Panc1 (cell line): ENCODE data around the gene MYO1H. TPM values are rescaled to one million over a fixed set of nuclear protein-coding genes. Genes with fewer than 3 reads are reported as not detected.

Experiments used
- ATAC-seq: fragments of 200-7000 bp; cut with Tn5 transposase; 2 replicates; pipeline ENCODE4 v1.9.1; 2020; ENCODE audit warnings: mild to moderate bottlenecking, moderate library complexity
- BruUV-seq: library from RNA; stranded (reverse); fragments of 400-500 nt; replicated peaks from 2 replicates; lab custom pipeline; 2021; lab: Mats Ljungman, UMichigan
- CTCF ChIA-PET: fragments of 300-600 bp; sonication (Branson Sonifier 250); formaldehyde crosslinking; loops from one replicate; lab custom pipeline; 2022; ENCODE audit warnings: antibody characterized with exemption; lab: Charles Lee
- POLR2A ChIA-PET: fragments of 300-600 bp; sonication (Branson Sonifier 250); formaldehyde crosslinking; loops from one replicate; lab custom pipeline; 2022; ENCODE audit warnings: antibody characterized with exemption; lab: Charles Lee
- DNase-seq: peaks from one replicate; pipeline ENCODE4 v3.0.0-alpha.2; 2010; ENCODE audit warnings: low read depth, low spot score
- H3K27ac ChIP-seq: 2 replicates; pipeline ENCODE4 v1.5.1; 2011; ENCODE audit warnings: mild to moderate bottlenecking, low read length, inconsistent platforms
- H3K27me3 ChIP-seq: fragments of 200-500 bp; sonication (Bioruptor generic); 2 replicates; pipeline ENCODE4 v1.6.0; 2014; ENCODE audit warnings: low read length, inconsistent platforms; ENCODE audit not compliant: control insufficient read depth, insufficient read depth
- H3K36me3 ChIP-seq: fragments of 200-500 bp; sonication (Bioruptor generic); 2 replicates; pipeline ENCODE4 v1.5.1; 2014; ENCODE audit warnings: inconsistent platforms, mild to moderate bottlenecking, low read length, moderate library complexity; ENCODE audit not compliant: control insufficient read depth, insufficient read depth
- H3K4me1 ChIP-seq: 2 replicates; pipeline ENCODE4 v1.5.1; 2011; ENCODE audit warnings: inconsistent platforms, mild to moderate bottlenecking, low read length, moderate library complexity; ENCODE audit not compliant: control insufficient read depth, insufficient read depth
- H3K4me3 ChIP-seq, 2 experiments: 2 replicates each; pipeline ENCODE4 v1.5.1; 2011 to 2012; ENCODE audit warnings: low read depth in 2 of 2, low read length in 2 of 2, mild to moderate bottlenecking in 2 of 2, inconsistent platforms in 1 of 2, moderate library complexity in 1 of 2
- H3K9me3 ChIP-seq: fragments of 200-500 bp; sonication (Bioruptor generic); 2 replicates; pipeline ENCODE4 v1.5.1; 2014; ENCODE audit warnings: low read depth, mild to moderate bottlenecking, inconsistent platforms, low read length, moderate library complexity; ENCODE audit not compliant: control insufficient read depth, insufficient read depth
- POLR2AphosphoS5 ChIP-seq: IDR thresholded peaks from 2 replicates; pipeline ENCODE4 v1.6.1; 2012; ENCODE audit warnings: mild to moderate bottlenecking, low read depth, low read length, moderate library complexity
- SIN3A ChIP-seq: IDR thresholded peaks from 2 replicates; pipeline ENCODE4 v1.6.1; 2012; ENCODE audit warnings: low read depth, mild to moderate bottlenecking, low read length, moderate library complexity, borderline replicate concordance; ENCODE audit not compliant: insufficient read depth
- TCF7L2 ChIP-seq: IDR thresholded peaks from 2 replicates; pipeline ENCODE4 v1.6.1; 2011; ENCODE audit warnings: mild to moderate bottlenecking, low read depth, low read length, inconsistent platforms
- in situ Hi-C: cut with HindIII; loops from 2 replicates; pipeline ENCODE4 v1.10.0; 2016; ENCODE audit warnings: low sequenced_read_pairs, low pct_unique_long_range_greater_than_20kb
- intact Hi-C: fragments of 100-400 bp; cut with micrococcal nuclease; formaldehyde crosslinking; loops from one replicate; pipeline ENCODE4 v1.10.0; 2022; ENCODE audit not compliant: unreplicated experiment
- total RNA-seq: library from RNA; stranded (reverse); gene quantifications from one replicate; pipeline ENCODE4 v1.2.1, GENCODE V29; 2021; ENCODE audit not compliant: unreplicated experiment
- TF ChIP-seq, protein P1 (sequence below), 2 experiments: IDR thresholded peaks; 2 replicates each; pipeline ENCODE4 v1.6.1; 2011 to 2012; ENCODE audit warnings: low read depth in 2 of 2, control low read depth in 1 of 2, low read length in 1 of 2, mild to moderate bottlenecking in 1 of 2, moderate library complexity in 1 of 2; ENCODE audit not compliant: insufficient read depth in 1 of 2
- TF ChIP-seq, protein P2 (sequence below): fragments of 450-650 bp; IDR thresholded peaks from 2 replicates; pipeline ENCODE4 v1.5.1; 2017; ENCODE audit warnings: mild to moderate bottlenecking

MYO1H gene
- total RNA-seq, 1 experiment from 2014 or later = not detected

DNA sequence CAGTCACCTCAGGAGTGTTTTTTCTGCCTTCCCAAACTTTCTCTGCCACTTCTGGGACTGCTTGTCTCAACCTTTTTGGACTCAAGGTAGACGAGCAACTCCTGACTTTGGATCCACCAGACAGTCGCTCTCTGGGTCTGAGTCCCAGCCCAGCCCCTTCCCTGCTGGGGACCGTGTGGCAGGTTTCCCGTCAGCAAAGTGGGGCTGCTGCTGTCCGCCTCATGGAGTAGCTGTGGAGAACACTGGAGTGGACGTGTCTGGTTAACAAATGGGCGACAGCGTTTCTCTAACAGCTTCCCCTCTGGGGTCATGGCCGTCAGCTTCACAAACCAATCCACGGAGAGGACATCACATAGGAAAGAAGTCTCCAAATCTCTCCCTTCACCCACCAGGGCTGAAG is 74.6 kb downstream of the MYO1H start:
- intact Hi-C loops = no loop called here
- H3K36me3 ChIP-seq = no peaks in the 10 kb centered on the region
- H3K4me1 ChIP-seq = no peaks in the 10 kb centered on the region
- no peaks in the 10 kb centered on the region for H3K9me3 ChIP-seq
- ATAC-seq = no peak
- no peak for TF ChIP-seq POLR2AphosphoS5
- TF ChIP-seq, protein P1, sequence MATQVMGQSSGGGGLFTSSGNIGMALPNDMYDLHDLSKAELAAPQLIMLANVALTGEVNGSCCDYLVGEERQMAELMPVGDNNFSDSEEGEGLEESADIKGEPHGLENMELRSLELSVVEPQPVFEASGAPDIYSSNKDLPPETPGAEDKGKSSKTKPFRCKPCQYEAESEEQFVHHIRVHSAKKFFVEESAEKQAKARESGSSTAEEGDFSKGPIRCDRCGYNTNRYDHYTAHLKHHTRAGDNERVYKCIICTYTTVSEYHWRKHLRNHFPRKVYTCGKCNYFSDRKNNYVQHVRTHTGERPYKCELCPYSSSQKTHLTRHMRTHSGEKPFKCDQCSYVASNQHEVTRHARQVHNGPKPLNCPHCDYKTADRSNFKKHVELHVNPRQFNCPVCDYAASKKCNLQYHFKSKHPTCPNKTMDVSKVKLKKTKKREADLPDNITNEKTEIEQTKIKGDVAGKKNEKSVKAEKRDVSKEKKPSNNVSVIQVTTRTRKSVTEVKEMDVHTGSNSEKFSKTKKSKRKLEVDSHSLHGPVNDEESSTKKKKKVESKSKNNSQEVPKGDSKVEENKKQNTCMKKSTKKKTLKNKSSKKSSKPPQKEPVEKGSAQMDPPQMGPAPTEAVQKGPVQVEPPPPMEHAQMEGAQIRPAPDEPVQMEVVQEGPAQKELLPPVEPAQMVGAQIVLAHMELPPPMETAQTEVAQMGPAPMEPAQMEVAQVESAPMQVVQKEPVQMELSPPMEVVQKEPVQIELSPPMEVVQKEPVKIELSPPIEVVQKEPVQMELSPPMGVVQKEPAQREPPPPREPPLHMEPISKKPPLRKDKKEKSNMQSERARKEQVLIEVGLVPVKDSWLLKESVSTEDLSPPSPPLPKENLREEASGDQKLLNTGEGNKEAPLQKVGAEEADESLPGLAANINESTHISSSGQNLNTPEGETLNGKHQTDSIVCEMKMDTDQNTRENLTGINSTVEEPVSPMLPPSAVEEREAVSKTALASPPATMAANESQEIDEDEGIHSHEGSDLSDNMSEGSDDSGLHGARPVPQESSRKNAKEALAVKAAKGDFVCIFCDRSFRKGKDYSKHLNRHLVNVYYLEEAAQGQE (IDR thresholded peaks at IDR 0.05; ENCODE audit: insufficient read depth in 1 of 2, low read depth in 2 of 2, low read length in 1 of 2) = no peak
- TF ChIP-seq SIN3A = no peak
- TF ChIP-seq, protein P2, sequence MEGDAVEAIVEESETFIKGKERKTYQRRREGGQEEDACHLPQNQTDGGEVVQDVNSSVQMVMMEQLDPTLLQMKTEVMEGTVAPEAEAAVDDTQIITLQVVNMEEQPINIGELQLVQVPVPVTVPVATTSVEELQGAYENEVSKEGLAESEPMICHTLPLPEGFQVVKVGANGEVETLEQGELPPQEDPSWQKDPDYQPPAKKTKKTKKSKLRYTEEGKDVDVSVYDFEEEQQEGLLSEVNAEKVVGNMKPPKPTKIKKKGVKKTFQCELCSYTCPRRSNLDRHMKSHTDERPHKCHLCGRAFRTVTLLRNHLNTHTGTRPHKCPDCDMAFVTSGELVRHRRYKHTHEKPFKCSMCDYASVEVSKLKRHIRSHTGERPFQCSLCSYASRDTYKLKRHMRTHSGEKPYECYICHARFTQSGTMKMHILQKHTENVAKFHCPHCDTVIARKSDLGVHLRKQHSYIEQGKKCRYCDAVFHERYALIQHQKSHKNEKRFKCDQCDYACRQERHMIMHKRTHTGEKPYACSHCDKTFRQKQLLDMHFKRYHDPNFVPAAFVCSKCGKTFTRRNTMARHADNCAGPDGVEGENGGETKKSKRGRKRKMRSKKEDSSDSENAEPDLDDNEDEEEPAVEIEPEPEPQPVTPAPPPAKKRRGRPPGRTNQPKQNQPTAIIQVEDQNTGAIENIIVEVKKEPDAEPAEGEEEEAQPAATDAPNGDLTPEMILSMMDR = no peak
- no peak for TF ChIP-seq TCF7L2
- no peaks in the 10 kb centered on the region for H3K27me3 ChIP-seq
- no TSS peak for BruUV-seq
- POLR2A ChIA-PET = interaction anchor here (0.6 kb wide), 1 partner anchor 442 kb away, joined by 3 read pairs; no protein-coding TSS in a partner anchor
- H3K27ac ChIP-seq = no peak overlapping the region
- no peak for DNase-seq
- CTCF ChIA-PET = interaction anchor here (1.3 kb wide), 1 partner anchor 11 kb away, joined by 5 read pairs; no protein-coding TSS in a partner anchor
- in situ Hi-C loops = no loop called here
- H3K4me3 ChIP-seq = no peak overlapping the region

DNA sequence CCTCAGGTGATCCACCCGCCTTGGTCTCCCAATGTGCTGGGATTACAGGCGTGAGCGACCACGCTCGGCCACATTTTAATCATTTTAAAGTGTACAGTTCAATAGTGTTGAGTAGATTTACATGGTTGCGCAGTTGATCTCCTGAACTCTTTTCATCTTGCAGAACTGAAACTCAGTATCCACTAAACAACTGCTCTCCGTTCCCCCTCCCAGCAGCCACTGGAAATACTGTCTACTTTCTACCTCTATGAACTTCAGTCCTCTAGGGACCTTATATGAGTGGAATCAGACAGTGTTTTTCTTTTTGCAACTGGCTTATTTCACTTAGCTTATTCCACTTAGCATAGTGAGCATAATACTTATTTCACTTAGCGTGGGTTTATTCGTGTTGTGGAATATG is 75.7 kb downstream of the MYO1H start:
- H3K27me3 ChIP-seq = no peaks in the 10 kb centered on the region
- no peaks in the 10 kb centered on the region for H3K9me3 ChIP-seq
- ChIA-PET CTCF (no interaction called here), POLR2A (no interaction called here)
- no peak for ATAC-seq
- H3K27ac ChIP-seq = no peak overlapping the region
- DNase-seq = no peak
- no peaks in the 10 kb centered on the region for H3K36me3 ChIP-seq
- no peak overlapping the region for H3K4me3 ChIP-seq
- intact Hi-C loops (no loop called here), in situ Hi-C loops (no loop called here)
- BruUV-seq = no TSS peak
- TF ChIP-seq, protein P2 = no peak
- TF ChIP-seq TCF7L2 = no peak
- TF ChIP-seq POLR2AphosphoS5 = no peak
- TF ChIP-seq SIN3A = no peak
- TF ChIP-seq, protein P1 (IDR thresholded peaks at IDR 0.05; ENCODE audit: insufficient read depth in 1 of 2, low read depth in 2 of 2, low read length in 1 of 2) = no peak
- H3K4me1 ChIP-seq = no peaks in the 10 kb centered on the region
